HG02763 (cell line): ENCODE results near the gene OTOL1.

Source experiments
- ATAC-seq: cut with Tn5 transposase; IDR thresholded peaks from one replicate; pipeline ENCODE4 v1.9.1; 2021; ENCODE audit warnings: mild to moderate bottlenecking, moderate library complexity; ENCODE audit not compliant: unreplicated experiment

OTOL1 gene

GRCh38 chr3:161496508-161496907, at the start of gene OTOL1:
TSS of gene OTOL1 (plus strand) at chr3:161496808. CDS start at chr3:161496808, 0 bp downstream.
- ATAC-seq, result no peak

- ATAC-seq, result no peak
These were observed 46.8 kb upstream of the OTOL1 start for GRCh38 chr3:161449785-161450184.

- ATAC-seq, result no peak
These were observed 44.4 kb upstream of the OTOL1 start for GRCh38 chr3:161452179-161452578.

- ATAC-seq, result no peak
These were observed 42.0 kb upstream of the OTOL1 start for GRCh38 chr3:161454615-161455014.

GRCh38 chr3:161455962-161456361, 40.6 kb upstream of the OTOL1 start:
- no peak for ATAC-seq

GRCh38 chr3:161462138-161462537, 34.5 kb upstream of the OTOL1 start:
- ATAC-seq, result no peak

GRCh38 chr3:161471211-161471610, 25.4 kb upstream of the OTOL1 start:
- ATAC-seq, result no peak

- no peak for ATAC-seq
These were observed 22.5 kb upstream of the OTOL1 start for GRCh38 chr3:161474139-161474538.

- ATAC-seq, result no peak
These were observed 21.9 kb upstream of the OTOL1 start for GRCh38 chr3:161474741-161475140.

GRCh38 chr3:161475206-161475605, 21.4 kb upstream of the OTOL1 start:
- no peak for ATAC-seq

- no peak for ATAC-seq
These were observed 20.7 kb upstream of the OTOL1 start for GRCh38 chr3:161475905-161476304.

- ATAC-seq, result no peak
These were observed 12.4 kb upstream of the OTOL1 start for GRCh38 chr3:161484226-161484625.

GRCh38 chr3:161488284-161488683, 8.3 kb upstream of the OTOL1 start:
- peak; percentile 60 for ATAC-seq

- ATAC-seq, result peak; percentile 87
These were observed 7.2 kb upstream of the OTOL1 start for GRCh38 chr3:161489395-161489794.

- ATAC-seq, result peak; percentile 46
These were observed 5.8 kb upstream of the OTOL1 start for GRCh38 chr3:161490845-161491244.

GRCh38 chr3:161498259-161498921, 1.8 kb downstream of the OTOL1 start:
- no peak for ATAC-seq

GRCh38 chr3:161500068-161500796, 3.6 kb downstream of the OTOL1 start:
- no peak for ATAC-seq

- no peak for ATAC-seq
These were observed 6.7 kb downstream of the OTOL1 start for GRCh38 chr3:161503271-161503670.

GRCh38 chr3:161508852-161509477, 12.4 kb downstream of the OTOL1 start:
- peak; percentile 76 for ATAC-seq

- no peak for ATAC-seq
These were observed 14.1 kb downstream of the OTOL1 start for GRCh38 chr3:161510510-161511260.

GRCh38 chr3:161523916-161524315, 27.3 kb downstream of the OTOL1 start:
- ATAC-seq, result no peak
